ENCODE data around the gene TSC22D4.
"Not testable (repeated sequence)": the region's sequence is repeated elsewhere in the genome, so short reads cannot be mapped to it uniquely, and the experiment has no call there.

The TSC22D4 gene

GRCh38 chr7:100504887-100505611 lies 26.0 kb upstream of the TSC22D4 start:
- no peak for TF ChIP-seq CTCF (IDR thresholded peaks at IDR 0.05; ENCODE audit: low read length, missing control alignments)
- no peak for DNase-seq (ENCODE audit: low read depth)
- no peak overlapping the region for H3K4me3 ChIP-seq (replicated peaks; ENCODE audit: low read depth, low read length)

GRCh38 chr7:100504031-100504430 lies 25.0 kb upstream of the TSC22D4 start:
- DNase-seq (ENCODE audit: low read depth); H3K4me3 ChIP-seq (replicated peaks; ENCODE audit: low read depth, low read length): not testable (repeated sequence)

- DNase-seq (ENCODE audit: low read depth) = not testable (repeated sequence)
Measured at GRCh38 chr7:100500743-100501142, 21.7 kb upstream of the TSC22D4 start.

GRCh38 chr7:100496509-100496908 lies 17.5 kb upstream of the TSC22D4 start:
- H3K4me3 ChIP-seq (replicated peaks; ENCODE audit: low read depth, low read length) = no peak overlapping the region
- no peak for TF ChIP-seq CTCF (IDR thresholded peaks at IDR 0.05; ENCODE audit: low read length, missing control alignments)
- no peak for DNase-seq (ENCODE audit: low read depth)

More at GRCh38 chr7:100500743-100501142, 21.7 kb upstream of the TSC22D4 start:
- H3K4me3 ChIP-seq (replicated peaks; ENCODE audit: low read depth, low read length) = not testable (repeated sequence)

- no peak overlapping the region for H3K4me3 ChIP-seq (replicated peaks; ENCODE audit: low read depth, low read length)
- no peak for TF ChIP-seq CTCF (IDR thresholded peaks at IDR 0.05; ENCODE audit: low read length, missing control alignments)
- DNase-seq (ENCODE audit: low read depth) = no peak
Measured at GRCh38 chr7:100493476-100494264, 14.7 kb upstream of the TSC22D4 start.

- H3K4me3 ChIP-seq (replicated peaks; ENCODE audit: low read depth, low read length) = no peak overlapping the region
- no peak for DNase-seq (ENCODE audit: low read depth)
- TF ChIP-seq CTCF (IDR thresholded peaks at IDR 0.05; ENCODE audit: low read length, missing control alignments) = no peak
Measured at GRCh38 chr7:100492738-100493475, 13.9 kb upstream of the TSC22D4 start.

GRCh38 chr7:100491192-100491578 lies 12.2 kb upstream of the TSC22D4 start:
- no peak for TF ChIP-seq CTCF (IDR thresholded peaks at IDR 0.05; ENCODE audit: low read length, missing control alignments)
- H3K4me3 ChIP-seq (replicated peaks; ENCODE audit: low read depth, low read length) = no peak overlapping the region
- DNase-seq (ENCODE audit: low read depth) = no peak

All from fibroblast of pulmonary artery (primary cell).